Measurements from ENCODE around the gene CLCN7. TPM values are rescaled to one million over a fixed set of nuclear protein-coding genes. Genes with fewer than 3 reads are reported as not detected.

The CLCN7 gene, protein sequence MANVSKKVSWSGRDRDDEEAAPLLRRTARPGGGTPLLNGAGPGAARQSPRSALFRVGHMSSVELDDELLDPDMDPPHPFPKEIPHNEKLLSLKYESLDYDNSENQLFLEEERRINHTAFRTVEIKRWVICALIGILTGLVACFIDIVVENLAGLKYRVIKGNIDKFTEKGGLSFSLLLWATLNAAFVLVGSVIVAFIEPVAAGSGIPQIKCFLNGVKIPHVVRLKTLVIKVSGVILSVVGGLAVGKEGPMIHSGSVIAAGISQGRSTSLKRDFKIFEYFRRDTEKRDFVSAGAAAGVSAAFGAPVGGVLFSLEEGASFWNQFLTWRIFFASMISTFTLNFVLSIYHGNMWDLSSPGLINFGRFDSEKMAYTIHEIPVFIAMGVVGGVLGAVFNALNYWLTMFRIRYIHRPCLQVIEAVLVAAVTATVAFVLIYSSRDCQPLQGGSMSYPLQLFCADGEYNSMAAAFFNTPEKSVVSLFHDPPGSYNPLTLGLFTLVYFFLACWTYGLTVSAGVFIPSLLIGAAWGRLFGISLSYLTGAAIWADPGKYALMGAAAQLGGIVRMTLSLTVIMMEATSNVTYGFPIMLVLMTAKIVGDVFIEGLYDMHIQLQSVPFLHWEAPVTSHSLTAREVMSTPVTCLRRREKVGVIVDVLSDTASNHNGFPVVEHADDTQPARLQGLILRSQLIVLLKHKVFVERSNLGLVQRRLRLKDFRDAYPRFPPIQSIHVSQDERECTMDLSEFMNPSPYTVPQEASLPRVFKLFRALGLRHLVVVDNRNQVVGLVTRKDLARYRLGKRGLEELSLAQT
- 14.7 TPM for polyA plus RNA-seq (2012; ENCODE audit: missing spikeins)

DNA sequence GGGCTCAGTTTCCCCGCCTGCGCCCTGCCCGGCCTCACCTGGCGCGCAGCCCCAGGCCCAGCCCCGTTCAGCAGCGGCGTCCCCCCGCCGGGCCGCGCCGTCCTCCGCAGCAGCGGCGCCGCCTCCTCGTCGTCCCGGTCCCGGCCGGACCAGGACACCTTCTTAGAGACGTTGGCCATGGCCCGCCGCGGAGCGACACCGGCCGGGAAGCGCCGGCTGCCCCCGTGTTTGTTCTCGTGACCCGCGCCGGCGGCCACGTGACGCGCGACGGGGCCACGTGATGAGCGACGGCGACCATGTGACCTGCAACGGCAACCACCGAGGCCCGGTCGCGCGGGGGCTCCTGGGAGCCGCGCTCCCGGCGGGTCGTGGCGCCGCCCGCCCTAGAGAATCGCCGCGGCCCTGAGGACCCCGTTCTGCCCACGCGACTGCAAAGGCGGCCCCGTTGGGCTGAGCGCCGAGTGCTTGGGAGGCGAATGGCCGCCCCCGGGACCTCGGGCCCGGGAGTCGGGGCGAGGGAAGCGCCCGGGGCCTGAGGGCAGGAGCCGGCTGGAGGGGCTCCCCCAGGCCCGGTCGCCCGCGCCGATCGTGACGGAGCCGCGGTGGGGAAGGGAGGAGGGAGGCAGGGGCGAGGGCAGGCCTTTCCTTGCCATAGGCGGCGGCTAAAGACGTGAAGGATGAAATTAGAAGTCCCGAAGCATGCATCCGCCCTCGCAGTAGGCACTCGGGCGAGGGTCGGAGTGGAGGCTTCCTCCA, at the start of gene CLCN7:
Gene CLCN7, minus strand, starts transcription at position 233 of the 756 bp plus-strand sequence. Its CDS starts 54 bp downstream, at position 179.
- FAIRE-seq = peak; percentile 99
- TF ChIP-seq TAF1 (IDR thresholded peaks at IDR 0.05; ENCODE audit: borderline replicate concordance, low read depth, low read length) = peak; percentile 66
- TF ChIP-seq POLR2A (IDR thresholded peaks at IDR 0.05; ENCODE audit: low read depth, low read length) = peak; percentile 90
- peak; percentile 74; the same call in 1 of the 2 replicates for TF ChIP-seq POLR2AphosphoS5 (IDR thresholded peaks at IDR 0.05; ENCODE audit: low read depth, low read length)
- DNase-seq (ENCODE audit: insufficient read length) = peak; percentile 99

GRCh38 chr16:1524366-1524765, 49.5 kb upstream of the CLCN7 start:
- TF ChIP-seq POLR2AphosphoS5 (IDR thresholded peaks at IDR 0.05; ENCODE audit: low read depth, low read length) = no peak
- TF ChIP-seq POLR2A (IDR thresholded peaks at IDR 0.05; ENCODE audit: low read depth, low read length) = no peak
- no peak for TF ChIP-seq TAF1 (IDR thresholded peaks at IDR 0.05; ENCODE audit: borderline replicate concordance, low read depth, low read length)
- FAIRE-seq (no peak), DNase-seq (ENCODE audit: insufficient read length) (no peak)

DNA sequence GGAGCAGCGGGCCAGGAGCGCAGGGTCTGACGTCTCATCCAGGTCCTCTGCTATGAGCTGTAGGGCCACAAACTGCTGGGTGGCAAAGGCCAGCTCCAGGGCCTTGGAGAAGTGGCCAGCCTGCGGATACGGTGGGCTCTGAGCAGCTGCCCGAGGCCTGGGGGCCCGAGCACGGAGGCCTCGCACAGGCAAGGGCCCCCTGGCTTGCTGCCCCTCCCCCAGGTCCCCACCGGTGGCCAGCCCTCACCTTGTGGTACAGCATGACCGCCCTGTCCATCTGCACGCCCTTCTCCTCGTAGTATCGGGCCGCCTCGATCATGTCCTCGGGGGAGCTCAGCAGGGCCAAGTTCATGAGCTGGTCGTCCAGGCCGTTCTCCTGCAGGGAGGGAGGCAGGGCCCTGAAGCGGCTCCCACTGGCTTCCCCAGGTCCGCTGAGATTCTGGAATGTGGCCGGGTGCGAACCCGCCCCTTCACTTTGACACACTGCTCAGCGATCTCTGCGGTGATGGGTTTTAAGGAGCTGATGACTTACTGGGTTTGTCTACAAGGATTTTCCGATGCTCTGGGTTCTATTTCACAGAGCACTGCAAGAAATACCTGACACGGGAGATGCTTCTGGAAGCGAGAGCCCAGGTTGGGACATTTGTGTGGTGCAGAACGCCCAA, 48.9 kb upstream of the CLCN7 start:
- no peak for DNase-seq (ENCODE audit: insufficient read length)
- TF ChIP-seq POLR2AphosphoS5 (IDR thresholded peaks at IDR 0.05; ENCODE audit: low read depth, low read length) = no peak
- TF ChIP-seq TAF1 (IDR thresholded peaks at IDR 0.05; ENCODE audit: borderline replicate concordance, low read depth, low read length) = no peak
- TF ChIP-seq POLR2A (IDR thresholded peaks at IDR 0.05; ENCODE audit: low read depth, low read length) = no peak
- FAIRE-seq = no peak

- TF ChIP-seq POLR2AphosphoS5 (IDR thresholded peaks at IDR 0.05; ENCODE audit: low read depth, low read length) (no peak), TAF1 (IDR thresholded peaks at IDR 0.05; ENCODE audit: borderline replicate concordance, low read depth, low read length) (no peak), POLR2A (IDR thresholded peaks at IDR 0.05; ENCODE audit: low read depth, low read length) (no peak)
Measured at GRCh38 chr16:1520461-1520860, 45.6 kb upstream of the CLCN7 start.

GRCh38 chr16:1519831-1520230, 45.0 kb upstream of the CLCN7 start:
- DNase-seq (ENCODE audit: insufficient read length) = no peak
- no peak for TF ChIP-seq TAF1 (IDR thresholded peaks at IDR 0.05; ENCODE audit: borderline replicate concordance, low read depth, low read length)
- TF ChIP-seq POLR2AphosphoS5 (IDR thresholded peaks at IDR 0.05; ENCODE audit: low read depth, low read length) = no peak
- TF ChIP-seq POLR2A (IDR thresholded peaks at IDR 0.05; ENCODE audit: low read depth, low read length) = no peak
- no peak for FAIRE-seq

More at GRCh38 chr16:1520461-1520860, 45.6 kb upstream of the CLCN7 start:
- no peak for DNase-seq (ENCODE audit: insufficient read length)
- FAIRE-seq = no peak

GRCh38 chr16:1518626-1519135, 43.9 kb upstream of the CLCN7 start:
- no peak for TF ChIP-seq POLR2A (IDR thresholded peaks at IDR 0.05; ENCODE audit: low read depth, low read length)
- no peak for TF ChIP-seq TAF1 (IDR thresholded peaks at IDR 0.05; ENCODE audit: borderline replicate concordance, low read depth, low read length)
- TF ChIP-seq POLR2AphosphoS5 (IDR thresholded peaks at IDR 0.05; ENCODE audit: low read depth, low read length) = no peak
- DNase-seq (ENCODE audit: insufficient read length) (no peak), FAIRE-seq (no peak)

- TF ChIP-seq POLR2A (IDR thresholded peaks at IDR 0.05; ENCODE audit: low read depth, low read length) = no peak
- no peak for TF ChIP-seq TAF1 (IDR thresholded peaks at IDR 0.05; ENCODE audit: borderline replicate concordance, low read depth, low read length)
- no peak for TF ChIP-seq POLR2AphosphoS5 (IDR thresholded peaks at IDR 0.05; ENCODE audit: low read depth, low read length)
- DNase-seq (ENCODE audit: insufficient read length) = no peak
- no peak for FAIRE-seq
Measured at GRCh38 chr16:1514507-1514906, 39.7 kb upstream of the CLCN7 start.

DNA sequence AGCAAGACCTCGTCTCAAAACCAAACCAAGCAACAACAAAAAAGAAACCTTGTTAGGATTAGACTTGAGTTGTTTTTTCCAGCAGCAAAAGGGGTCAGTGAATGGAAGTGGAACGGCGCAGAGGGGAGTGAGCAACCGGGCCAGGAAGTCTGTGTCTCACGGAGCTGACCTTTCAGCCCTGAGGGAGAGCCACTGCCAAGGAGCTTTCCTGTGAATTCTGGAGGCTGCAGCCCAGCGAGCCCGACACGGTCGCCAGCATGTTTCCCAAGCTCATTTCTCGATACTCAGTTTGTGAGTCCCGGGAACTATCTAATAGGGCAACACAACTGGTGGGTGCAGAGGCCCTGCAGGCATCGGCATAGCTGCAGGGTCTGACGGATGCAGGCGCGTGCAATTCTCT, 37.9 kb upstream of the CLCN7 start:
- DNase-seq (ENCODE audit: insufficient read length) = no peak
- no peak for FAIRE-seq
- TF ChIP-seq POLR2AphosphoS5 (IDR thresholded peaks at IDR 0.05; ENCODE audit: low read depth, low read length) (no peak), TAF1 (IDR thresholded peaks at IDR 0.05; ENCODE audit: borderline replicate concordance, low read depth, low read length) (no peak), POLR2A (IDR thresholded peaks at IDR 0.05; ENCODE audit: low read depth, low read length) (no peak)

GRCh38 chr16:1511662-1512569, 37.1 kb upstream of the CLCN7 start:
- no peak for FAIRE-seq
- TF ChIP-seq TAF1 (IDR thresholded peaks at IDR 0.05; ENCODE audit: borderline replicate concordance, low read depth, low read length) = no peak
- TF ChIP-seq POLR2A (IDR thresholded peaks at IDR 0.05; ENCODE audit: low read depth, low read length) = no peak
- TF ChIP-seq POLR2AphosphoS5 (IDR thresholded peaks at IDR 0.05; ENCODE audit: low read depth, low read length) = peak; percentile 58; the same call in 1 of the 2 replicates

More at GRCh38 chr16:1511662-1512569, 37.1 kb upstream of the CLCN7 start:
- DNase-seq (ENCODE audit: insufficient read length) = no peak
